Measurements from ENCODE around the gene ENAH.

ENAH gene

DNA sequence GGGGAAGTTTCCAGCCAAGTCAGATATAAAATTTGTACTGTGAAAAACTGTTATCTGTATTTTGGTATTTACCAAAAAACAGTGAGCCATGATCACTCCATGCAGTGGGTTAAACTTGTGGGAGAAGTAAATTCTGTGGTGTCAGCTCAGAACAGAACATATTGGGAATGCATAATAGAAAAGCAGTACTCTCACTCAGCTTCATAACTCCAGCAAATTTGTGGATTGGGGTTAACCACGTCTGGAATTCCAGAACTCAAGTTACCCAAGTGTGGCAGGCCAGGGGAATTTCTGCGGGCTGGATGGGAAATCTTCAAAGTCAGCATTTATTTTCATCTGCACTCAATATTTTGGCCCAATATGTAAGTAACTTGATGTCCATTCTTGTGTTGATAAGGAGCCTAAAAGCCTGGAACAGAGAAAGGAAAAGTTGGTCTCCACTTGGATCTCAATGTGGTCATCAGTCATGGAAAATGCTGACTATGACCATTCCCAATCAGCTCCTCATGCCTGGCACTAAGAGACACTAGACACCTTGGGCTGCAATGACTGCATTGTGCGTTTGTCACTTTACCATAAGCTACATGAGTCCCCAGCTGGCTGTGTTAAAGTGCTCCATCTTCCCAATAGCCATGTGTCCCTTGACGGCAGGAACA lies 39.1 kb upstream of the ENAH start:
- Histone ChIP-seq H3K4me3 (ENCODE audit: insufficient read depth, low read length, poor library complexity, severe bottlenecking) (no peak overlapping the region), H3K4me2 (ENCODE audit: low read depth, low read length, poor library complexity, severe bottlenecking) (no peak overlapping the region), H3K9me3 (ENCODE audit: insufficient read depth, low read length) (no peaks in the 10 kb centered on the region), H3K9me2 (replicated peaks; ENCODE audit: insufficient read depth, low read length) (no peaks in the 10 kb centered on the region), H3K27me3 (ENCODE audit: low read length) (no peaks in the 10 kb centered on the region), H4K20me1 (ENCODE audit: low read depth, low read length) (no peaks in the 10 kb centered on the region), H3K36me3 (ENCODE audit: low read length) (no peaks in the 10 kb centered on the region), H2AFZ (ENCODE audit: low read depth, low read length, severe bottlenecking) (no peak overlapping the region), H3F3A (ENCODE audit: insufficient read depth) (no peaks in the 10 kb centered on the region), H3K27ac (ENCODE audit: low read depth, low read length) (no peak overlapping the region), H3K9ac (ENCODE audit: low read length) (no peak overlapping the region), H3K79me2 (ENCODE audit: insufficient read depth, low read length) (no peaks in the 10 kb centered on the region)
- TF ChIP-seq CTCF (IDR thresholded peaks at IDR 0.05; ENCODE audit: insufficient read depth, low read length, poor library complexity, severe bottlenecking) (no peak), EZH2phosphoT487 (conservative IDR thresholded peaks at IDR 0.05; ENCODE audit: low read length) (no peak)

DNA sequence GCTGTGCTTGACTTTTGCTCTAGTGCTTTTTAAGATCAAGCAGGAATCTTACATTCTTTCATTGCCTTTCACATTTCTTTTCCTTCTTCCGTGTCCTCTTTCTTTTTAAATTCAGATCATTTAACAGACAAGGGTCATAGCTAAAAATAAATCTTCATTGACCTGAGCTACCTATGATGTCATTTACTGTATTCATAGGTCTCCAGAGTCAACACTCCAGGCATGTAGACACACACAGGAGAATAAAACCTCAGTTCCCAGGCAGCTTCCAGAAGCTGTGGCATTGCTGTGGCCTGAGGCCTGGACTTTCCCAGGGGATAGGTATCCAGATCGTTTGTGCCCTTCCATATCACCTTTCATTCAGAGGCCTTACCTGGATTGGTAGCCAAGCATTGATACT lies 38.5 kb upstream of the ENAH start:
- H3K27me3 ChIP-seq (ENCODE audit: low read length): no peaks in the 10 kb centered on the region
- H3K4me3 ChIP-seq (ENCODE audit: insufficient read depth, low read length, poor library complexity, severe bottlenecking): no peak overlapping the region
- H3K9ac ChIP-seq (ENCODE audit: low read length): no peak overlapping the region
- H3F3A ChIP-seq (ENCODE audit: insufficient read depth): no peaks in the 10 kb centered on the region
- no peaks in the 10 kb centered on the region for H3K79me2 ChIP-seq (ENCODE audit: insufficient read depth, low read length)
- no peak overlapping the region for H3K4me2 ChIP-seq (ENCODE audit: low read depth, low read length, poor library complexity, severe bottlenecking)
- no peaks in the 10 kb centered on the region for H3K9me2 ChIP-seq (replicated peaks; ENCODE audit: insufficient read depth, low read length)
- no peaks in the 10 kb centered on the region for H3K36me3 ChIP-seq (ENCODE audit: low read length)
- no peak overlapping the region for H2AFZ ChIP-seq (ENCODE audit: low read depth, low read length, severe bottlenecking)
- no peaks in the 10 kb centered on the region for H4K20me1 ChIP-seq (ENCODE audit: low read depth, low read length)
- no peak overlapping the region for H3K27ac ChIP-seq (ENCODE audit: low read depth, low read length)
- H3K9me3 ChIP-seq (ENCODE audit: insufficient read depth, low read length): no peaks in the 10 kb centered on the region
- no peak for TF ChIP-seq CTCF (IDR thresholded peaks at IDR 0.05; ENCODE audit: insufficient read depth, low read length, poor library complexity, severe bottlenecking)
- no peak for TF ChIP-seq EZH2phosphoT487 (conservative IDR thresholded peaks at IDR 0.05; ENCODE audit: low read length)

DNA sequence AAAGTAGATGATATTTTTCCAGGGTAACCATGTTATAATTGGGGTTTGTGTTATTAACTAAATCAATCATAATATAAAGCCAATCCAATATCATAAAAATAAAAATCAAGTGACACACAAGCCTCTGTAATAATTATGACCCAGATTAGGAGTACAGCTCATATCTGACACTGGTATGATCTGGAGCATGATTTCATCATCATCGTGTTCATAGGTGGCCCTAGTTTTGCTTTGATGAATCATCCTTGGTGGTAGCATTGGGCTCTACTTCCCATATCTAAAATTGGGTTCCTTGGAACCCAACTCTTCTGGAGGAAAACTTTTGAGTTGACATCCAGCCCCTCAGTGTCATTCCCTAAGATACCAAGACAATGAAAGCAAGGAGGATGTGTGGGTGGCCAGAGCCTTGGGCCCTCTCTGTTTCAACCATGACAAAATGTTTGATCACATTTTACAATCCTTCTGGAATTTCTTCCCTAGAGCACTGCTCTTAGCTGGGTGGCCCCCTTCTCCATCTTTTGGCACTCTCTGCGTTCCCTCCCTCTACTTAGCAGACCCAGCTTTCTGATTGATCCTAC lies 37.0 kb upstream of the ENAH start:
- Histone ChIP-seq H3K4me2 (ENCODE audit: low read depth, low read length, poor library complexity, severe bottlenecking) (no peak overlapping the region), H3K27ac (ENCODE audit: low read depth, low read length) (no peak overlapping the region), H3K9me3 (ENCODE audit: insufficient read depth, low read length) (no peaks in the 10 kb centered on the region), H2AFZ (ENCODE audit: low read depth, low read length, severe bottlenecking) (no peak overlapping the region), H3K9ac (ENCODE audit: low read length) (no peak overlapping the region), H3F3A (ENCODE audit: insufficient read depth) (no peaks in the 10 kb centered on the region), H3K36me3 (ENCODE audit: low read length) (no peaks in the 10 kb centered on the region), H3K79me2 (ENCODE audit: insufficient read depth, low read length) (no peaks in the 10 kb centered on the region), H3K4me3 (ENCODE audit: insufficient read depth, low read length, poor library complexity, severe bottlenecking) (no peak overlapping the region), H3K27me3 (ENCODE audit: low read length) (no peaks in the 10 kb centered on the region), H3K9me2 (replicated peaks; ENCODE audit: insufficient read depth, low read length) (no peaks in the 10 kb centered on the region), H4K20me1 (ENCODE audit: low read depth, low read length) (no peaks in the 10 kb centered on the region)
- TF ChIP-seq EZH2phosphoT487 (conservative IDR thresholded peaks at IDR 0.05; ENCODE audit: low read length) (no peak), CTCF (IDR thresholded peaks at IDR 0.05; ENCODE audit: insufficient read depth, low read length, poor library complexity, severe bottlenecking) (no peak)
